Lower lobe of right lung (tissue), 2 donors: ENCODE results near the gene GTF2B. TPM values are rescaled to one million over a fixed set of nuclear protein-coding genes. Genes with fewer than 3 reads are reported as not detected.
"Not testable (repeated sequence)": the region's sequence is repeated elsewhere in the genome, so short reads cannot be mapped to it uniquely, and the experiment has no call there.

ENCODE experiments used
- ATAC-seq, 2 donors: fragments of 200-7000 bp; cut with Tn5 transposase; one replicate each; pipeline ENCODE4 v1.9.1; 2020 to 2022; ENCODE audit warnings: mild to moderate bottlenecking in 2 of 2, moderate library complexity in 2 of 2
- DNase-seq: peaks from one replicate; pipeline ENCODE4 v3.0.0-alpha.2; 2020
- H3K27ac ChIP-seq: fragments of 200-600 bp; one replicate; pipeline ENCODE4 v1.8.0; 2022
- H3K27me3 ChIP-seq: fragments of 200-600 bp; one replicate; pipeline ENCODE4 v1.8.0; 2022; ENCODE audit warnings: low read depth
- H3K36me3 ChIP-seq: fragments of 200-600 bp; one replicate; pipeline ENCODE4 v1.8.0; 2022; ENCODE audit warnings: mild to moderate bottlenecking
- H3K4me1 ChIP-seq: fragments of 200-600 bp; one replicate; pipeline ENCODE4 v1.8.0; 2022
- H3K4me3 ChIP-seq: fragments of 200-600 bp; one replicate; pipeline ENCODE4 v1.8.0; 2022; ENCODE audit warnings: mild to moderate bottlenecking
- H3K9me3 ChIP-seq: fragments of 200-600 bp; one replicate; pipeline ENCODE4 v1.8.0; 2022
- CTCF ChIP-seq: fragments of 200-600 bp; IDR thresholded peaks from one replicate; pipeline ENCODE4 v1.8.0; 2022; ENCODE audit warnings: antibody characterized with exemption, mild to moderate bottlenecking
- intact Hi-C: fragments of 100-400 bp; cut with DNase I; formaldehyde crosslinking; loops from one replicate; pipeline ENCODE4 v1.11.0; 2022
- long read RNA-seq: library from polyadenylated mRNA; unstranded; transcript quantifications from one replicate; pipeline ENCODE4 v2.0.0, GENCODE V29; 2021
- total RNA-seq: library from RNA; stranded (reverse); fragmentation: NEBNext Ultra II Directional; extraction: Animal tissue kit (Norgen Biotek cat#: 25700); gene quantifications from one replicate; pipeline ENCODE4 v1.2.1, GENCODE V29; 2021
- donor health status: DM: no; HTN: yes; CAD: no; lungs with severe emphysema.

The GTF2B gene, protein sequence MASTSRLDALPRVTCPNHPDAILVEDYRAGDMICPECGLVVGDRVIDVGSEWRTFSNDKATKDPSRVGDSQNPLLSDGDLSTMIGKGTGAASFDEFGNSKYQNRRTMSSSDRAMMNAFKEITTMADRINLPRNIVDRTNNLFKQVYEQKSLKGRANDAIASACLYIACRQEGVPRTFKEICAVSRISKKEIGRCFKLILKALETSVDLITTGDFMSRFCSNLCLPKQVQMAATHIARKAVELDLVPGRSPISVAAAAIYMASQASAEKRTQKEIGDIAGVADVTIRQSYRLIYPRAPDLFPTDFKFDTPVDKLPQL
- total RNA-seq: 26.0 TPM
- long read RNA-seq, transcript GTF2B-201 (7 exons, 1,351 nt): major isoform, 48 of 59 reads
- long read RNA-seq, partial matches to known transcripts: 6 of 59 reads
- long read RNA-seq, other reads (novel, unspliced or antisense): 5 of 59 reads

- peak; percentile 96 to 97 for ATAC-seq
- no peaks in the 10 kb centered on the region for H3K9me3 ChIP-seq
- intact Hi-C loops: no loop called here
These were observed at the start of gene GTF2B for GRCh38 chr1:88891318-88891950. TSS of gene GTF2B (minus strand) at chr1:88891567. CDS start at chr1:88891499, 68 bp downstream.

DNA sequence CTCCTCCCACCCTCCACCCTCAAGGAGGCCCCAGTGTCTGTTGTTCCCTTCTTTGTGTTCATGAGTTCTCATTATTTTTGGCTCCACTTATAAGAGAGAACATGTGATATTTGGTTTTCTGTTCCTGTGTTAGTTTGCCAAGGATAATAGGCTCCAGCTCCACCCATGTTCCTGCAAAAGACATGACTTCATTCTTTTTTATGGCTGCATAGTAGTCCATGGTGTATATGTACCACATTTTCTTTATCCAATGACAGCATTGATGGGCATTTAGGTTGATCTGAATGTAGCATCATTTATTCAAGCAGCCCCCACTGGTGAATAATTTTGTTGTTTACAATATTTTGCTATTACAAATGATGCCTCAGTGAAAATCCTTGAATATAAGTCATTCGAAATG is 47.2 kb upstream of the GTF2B start:
- H3K36me3 ChIP-seq: peaks cover 82% of the 10 kb centered on the region
- H3K27ac ChIP-seq, intact Hi-C loops: not testable (repeated sequence)

More at GRCh38 chr1:88891318-88891950, at the start of gene GTF2B:
- Histone ChIP-seq H3K4me1 (peaks cover 24% of the 10 kb centered on the region), H3K27ac (peak within 1 kb of the TSS; percentile 96), H3K27me3 (no peaks in the 10 kb centered on the region), H3K4me3 (peak within 1 kb of the TSS; percentile 97), H3K36me3 (peaks cover 15% of the 10 kb centered on the region)
- peak; percentile 93 for DNase-seq
- TF ChIP-seq CTCF: no peak

DNA sequence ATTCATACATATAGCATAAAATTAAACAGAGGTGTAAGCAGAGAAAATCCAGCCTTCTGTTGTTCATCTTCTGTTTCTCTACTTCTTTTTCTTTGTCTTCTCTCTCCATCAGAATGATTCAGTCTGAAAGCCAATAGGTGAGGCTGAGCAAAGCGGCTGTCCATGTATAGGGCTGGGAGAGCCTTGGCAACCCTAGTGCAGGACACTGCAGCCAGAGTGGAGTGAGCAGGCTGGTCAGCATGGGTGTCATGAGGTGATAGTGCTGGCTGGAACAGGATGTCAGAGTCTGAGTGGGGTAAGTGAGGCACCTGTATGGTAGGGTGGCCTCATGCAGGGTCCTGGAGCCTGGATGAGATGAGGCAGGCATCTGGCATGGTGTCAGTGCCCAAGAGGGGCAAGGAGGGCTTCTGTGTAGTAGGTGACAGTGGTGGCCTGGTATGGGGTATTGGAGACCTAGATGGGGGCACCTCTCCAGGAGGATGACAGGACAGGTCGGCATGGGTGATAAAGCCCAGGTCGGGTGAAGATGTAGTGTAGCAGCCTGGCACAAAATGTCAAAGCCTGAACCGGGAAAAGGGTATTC is 45.5 kb upstream of the GTF2B start:
- Histone ChIP-seq H3K36me3 (peaks cover 82% of the 10 kb centered on the region), H3K27ac (no peak overlapping the region), H3K4me1 (no peaks in the 10 kb centered on the region), H3K27me3 (no peaks in the 10 kb centered on the region), H3K4me3 (no peak overlapping the region), H3K9me3 (no peaks in the 10 kb centered on the region)
- ATAC-seq (peak in 1 of 2 donors; percentile 47), DNase-seq (no peak)
- intact Hi-C loops: no loop called here
- no peak for TF ChIP-seq CTCF

More for the DNA sequence above, 47.2 kb upstream of the GTF2B start:
- H3K27me3 ChIP-seq, DNase-seq, H3K4me3 ChIP-seq, ATAC-seq, H3K4me1 ChIP-seq, H3K9me3 ChIP-seq: not testable (repeated sequence)

DNA sequence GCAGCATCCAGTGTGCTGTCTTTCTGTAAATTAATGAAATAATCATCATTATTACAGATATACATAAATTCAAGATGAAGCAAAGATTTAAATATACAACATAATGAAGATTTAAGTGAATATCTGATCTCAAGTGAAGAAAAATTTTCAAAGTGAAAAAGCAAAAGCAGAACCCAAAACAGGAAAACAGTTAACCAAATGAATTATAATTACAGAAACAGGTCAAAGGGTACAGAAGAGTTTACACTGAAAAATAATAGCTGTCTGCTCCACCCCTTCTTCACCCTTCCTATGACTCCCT is 44.8 kb upstream of the GTF2B start:
- intact Hi-C loops: no loop called here
- Histone ChIP-seq H3K9me3 (no peaks in the 10 kb centered on the region), H3K36me3 (peaks cover 81% of the 10 kb centered on the region), H3K27me3 (no peaks in the 10 kb centered on the region), H3K4me3 (no peak overlapping the region), H3K27ac (no peak overlapping the region), H3K4me1 (no peaks in the 10 kb centered on the region)
- TF ChIP-seq CTCF: no peak
- no peak for DNase-seq
- ATAC-seq: no peak

DNA sequence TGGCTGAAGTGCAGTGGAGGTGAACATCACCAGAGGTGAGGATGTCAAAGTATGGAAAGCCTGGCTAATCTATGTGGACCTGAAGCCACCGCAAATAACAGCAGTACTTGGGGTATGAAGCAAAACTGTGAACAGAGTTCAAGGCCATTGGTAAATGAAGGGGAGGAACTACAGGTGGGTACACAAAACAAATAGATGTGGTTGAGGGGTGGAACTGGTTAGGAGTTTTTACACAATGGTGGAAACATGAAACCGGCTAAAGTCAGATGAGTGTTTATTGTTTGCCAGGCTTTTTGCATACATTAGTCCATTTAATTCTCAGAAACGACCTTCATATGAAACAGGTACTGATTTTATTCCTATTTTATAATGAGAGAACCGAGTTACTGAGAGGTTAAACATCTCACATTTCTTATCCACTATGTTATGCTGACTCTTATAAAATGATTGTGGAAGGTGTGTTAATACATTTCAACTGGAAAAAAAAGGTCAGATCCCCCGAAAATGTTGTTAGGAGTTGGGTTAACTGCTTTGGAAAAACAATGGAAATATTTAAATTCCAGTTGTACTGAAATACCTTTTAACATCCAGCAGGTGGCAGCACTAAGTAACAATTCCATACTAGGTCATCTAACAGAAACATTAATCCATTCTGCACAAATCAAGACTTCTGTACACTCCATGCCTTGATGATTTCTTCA is 44.3 kb upstream of the GTF2B start:
- Histone ChIP-seq H3K9me3 (no peaks in the 10 kb centered on the region), H3K4me3 (no peak overlapping the region), H3K27me3 (no peaks in the 10 kb centered on the region), H3K36me3 (peaks cover 79% of the 10 kb centered on the region), H3K4me1 (no peaks in the 10 kb centered on the region), H3K27ac (no peak overlapping the region)
- intact Hi-C loops: no loop called here
- peak; percentile 59 to 64 for ATAC-seq
- TF ChIP-seq CTCF: peak; percentile 74
- DNase-seq: no peak

GRCh38 chr1:88930176-88930575 is 38.8 kb upstream of the GTF2B start:
- DNase-seq, H3K27me3 ChIP-seq, ATAC-seq, H3K4me3 ChIP-seq, intact Hi-C loops, H3K27ac ChIP-seq, H3K4me1 ChIP-seq, H3K9me3 ChIP-seq: not testable (repeated sequence)
- peaks cover 59% of the 10 kb centered on the region for H3K36me3 ChIP-seq
